Right renal pelvis (tissue), 4 donors: ENCODE data around the gene LAMA1. TPM values are rescaled to one million over a fixed set of nuclear protein-coding genes. Genes with fewer than 3 reads are reported as not detected.
A peak's percentile ranks its signal among the peaks of the same experiment; 100 is the strongest.
"Not testable (repeated sequence)": the region's sequence is repeated elsewhere in the genome, so short reads cannot be mapped to it uniquely, and the experiment has no call there.

Source experiments
- DNase-seq, 4 donors: peaks; one replicate each; pipeline ENCODE4 v3.0.0-alpha.2; 2013; ENCODE audit warnings: low read depth in 4 of 4, low spot score in 3 of 4, missing footprints in 1 of 4
- polyA plus RNA-seq, 4 donors: library from polyadenylated mRNA; unstranded; fragments of 120-200 nt; gene quantifications; one replicate each; pipeline ENCODE4 v1.2.1, GENCODE V29; 2013; ENCODE audit not compliant: insufficient read length in 4 of 4

LAMA1 gene, protein sequence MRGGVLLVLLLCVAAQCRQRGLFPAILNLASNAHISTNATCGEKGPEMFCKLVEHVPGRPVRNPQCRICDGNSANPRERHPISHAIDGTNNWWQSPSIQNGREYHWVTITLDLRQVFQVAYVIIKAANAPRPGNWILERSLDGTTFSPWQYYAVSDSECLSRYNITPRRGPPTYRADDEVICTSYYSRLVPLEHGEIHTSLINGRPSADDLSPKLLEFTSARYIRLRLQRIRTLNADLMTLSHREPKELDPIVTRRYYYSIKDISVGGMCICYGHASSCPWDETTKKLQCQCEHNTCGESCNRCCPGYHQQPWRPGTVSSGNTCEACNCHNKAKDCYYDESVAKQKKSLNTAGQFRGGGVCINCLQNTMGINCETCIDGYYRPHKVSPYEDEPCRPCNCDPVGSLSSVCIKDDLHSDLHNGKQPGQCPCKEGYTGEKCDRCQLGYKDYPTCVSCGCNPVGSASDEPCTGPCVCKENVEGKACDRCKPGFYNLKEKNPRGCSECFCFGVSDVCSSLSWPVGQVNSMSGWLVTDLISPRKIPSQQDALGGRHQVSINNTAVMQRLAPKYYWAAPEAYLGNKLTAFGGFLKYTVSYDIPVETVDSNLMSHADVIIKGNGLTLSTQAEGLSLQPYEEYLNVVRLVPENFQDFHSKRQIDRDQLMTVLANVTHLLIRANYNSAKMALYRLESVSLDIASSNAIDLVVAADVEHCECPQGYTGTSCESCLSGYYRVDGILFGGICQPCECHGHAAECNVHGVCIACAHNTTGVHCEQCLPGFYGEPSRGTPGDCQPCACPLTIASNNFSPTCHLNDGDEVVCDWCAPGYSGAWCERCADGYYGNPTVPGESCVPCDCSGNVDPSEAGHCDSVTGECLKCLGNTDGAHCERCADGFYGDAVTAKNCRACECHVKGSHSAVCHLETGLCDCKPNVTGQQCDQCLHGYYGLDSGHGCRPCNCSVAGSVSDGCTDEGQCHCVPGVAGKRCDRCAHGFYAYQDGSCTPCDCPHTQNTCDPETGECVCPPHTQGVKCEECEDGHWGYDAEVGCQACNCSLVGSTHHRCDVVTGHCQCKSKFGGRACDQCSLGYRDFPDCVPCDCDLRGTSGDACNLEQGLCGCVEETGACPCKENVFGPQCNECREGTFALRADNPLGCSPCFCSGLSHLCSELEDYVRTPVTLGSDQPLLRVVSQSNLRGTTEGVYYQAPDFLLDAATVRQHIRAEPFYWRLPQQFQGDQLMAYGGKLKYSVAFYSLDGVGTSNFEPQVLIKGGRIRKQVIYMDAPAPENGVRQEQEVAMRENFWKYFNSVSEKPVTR (N-terminal part only)
- polyA plus RNA-seq, result 10 to 100 TPM; 62.5 to 80.1 (median 74.3) TPM

DNA sequence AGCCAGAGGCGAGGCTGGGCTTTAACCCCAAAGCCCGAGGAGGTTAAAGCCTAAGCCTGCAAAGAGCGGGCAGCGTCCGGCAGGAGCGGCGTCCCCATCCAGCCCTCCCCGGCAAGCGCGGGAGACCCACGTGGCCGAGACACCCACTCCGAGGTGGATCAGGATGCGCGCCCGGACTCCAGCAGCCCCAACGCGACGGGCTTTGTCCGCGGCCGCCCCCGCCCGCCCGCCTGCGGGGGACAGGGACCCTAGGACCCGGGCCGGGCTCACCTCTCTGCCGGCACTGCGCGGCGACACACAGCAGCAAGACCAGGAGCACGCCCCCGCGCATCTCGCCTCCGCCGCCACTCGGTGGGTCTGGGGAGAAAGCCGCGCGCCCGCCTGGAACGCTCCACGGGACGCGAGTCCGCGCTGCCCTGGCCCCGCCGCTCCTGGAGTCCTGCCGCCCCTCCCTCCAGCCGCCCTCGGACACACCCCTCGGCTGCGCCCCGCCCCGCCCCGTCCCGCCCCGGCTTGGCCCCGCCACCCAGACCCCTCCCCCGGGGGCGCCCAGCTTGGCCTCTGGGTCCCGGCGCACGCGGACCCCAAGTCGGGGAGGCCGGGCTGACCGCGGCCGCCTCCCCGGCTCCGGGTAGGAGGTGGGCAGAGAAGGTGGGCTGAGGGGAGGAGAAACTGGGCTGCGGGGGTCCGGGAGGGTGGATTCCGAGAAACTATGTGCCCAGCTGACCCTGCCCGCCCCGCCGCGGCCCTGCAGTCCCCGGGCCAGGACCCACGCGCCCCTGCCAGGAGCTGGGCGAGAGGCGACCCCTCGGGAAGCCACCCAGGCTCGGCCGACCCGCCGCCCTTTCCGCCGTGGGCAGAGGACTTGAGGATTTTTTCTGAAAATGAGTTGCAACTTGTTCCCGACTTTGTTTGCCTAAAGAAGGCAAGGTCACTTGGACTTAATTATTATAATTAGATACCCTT, at the start of gene LAMA1:
TSS of gene LAMA1 (minus strand) at position 408 of the 966 bp plus-strand sequence. CDS start at position 331, 77 bp downstream.
- DNase-seq, result peak in 1 of 4 donors; percentile 25

GRCh38 chr18:7165846-7166393, 48.3 kb upstream of the LAMA1 start:
- DNase-seq, result no peak

- peak in 1 of 4 donors; percentile 8 for DNase-seq
These were observed 46.9 kb upstream of the LAMA1 start for GRCh38 chr18:7164323-7165004.

DNA sequence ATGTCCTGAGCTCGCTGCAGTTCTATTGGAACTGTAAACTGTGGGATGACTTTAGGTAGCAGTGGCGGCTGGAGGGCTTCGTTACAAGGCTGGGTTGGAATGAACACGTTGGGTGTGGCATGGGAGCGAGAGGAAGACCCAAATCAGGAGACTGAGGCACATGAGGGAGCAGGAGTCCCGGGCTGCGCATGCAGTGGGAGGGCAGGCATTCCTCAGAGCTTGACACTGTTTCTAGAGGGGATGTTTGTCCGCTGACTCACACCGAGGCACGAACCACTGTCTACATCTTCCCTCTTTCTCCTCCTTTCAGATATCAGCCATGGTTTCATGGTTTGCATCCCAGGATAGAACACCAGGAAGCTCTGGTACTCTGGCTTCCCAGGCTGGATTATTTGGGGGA, 40.6 kb upstream of the LAMA1 start:
- no peak for DNase-seq

DNA sequence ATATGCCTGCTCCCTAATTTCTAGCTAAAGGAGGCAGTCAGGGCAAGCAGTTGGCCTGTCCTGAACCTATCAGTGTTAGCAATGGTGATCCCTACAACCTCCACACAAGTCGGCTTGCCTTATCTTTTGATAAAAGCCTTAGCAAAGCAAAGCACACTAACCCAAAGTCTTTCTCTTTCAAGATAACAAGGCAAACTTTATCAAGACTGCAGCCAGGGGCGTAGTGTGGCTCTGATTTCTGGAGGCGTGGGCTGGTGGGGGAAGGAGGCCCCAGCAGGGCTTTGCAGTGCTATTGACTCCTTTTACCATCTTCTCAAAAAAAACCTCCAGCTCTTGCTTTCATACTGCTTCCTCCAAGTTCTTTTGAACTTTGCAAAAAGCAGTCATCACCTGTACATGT, 40.2 kb upstream of the LAMA1 start:
- no peak for DNase-seq

DNA sequence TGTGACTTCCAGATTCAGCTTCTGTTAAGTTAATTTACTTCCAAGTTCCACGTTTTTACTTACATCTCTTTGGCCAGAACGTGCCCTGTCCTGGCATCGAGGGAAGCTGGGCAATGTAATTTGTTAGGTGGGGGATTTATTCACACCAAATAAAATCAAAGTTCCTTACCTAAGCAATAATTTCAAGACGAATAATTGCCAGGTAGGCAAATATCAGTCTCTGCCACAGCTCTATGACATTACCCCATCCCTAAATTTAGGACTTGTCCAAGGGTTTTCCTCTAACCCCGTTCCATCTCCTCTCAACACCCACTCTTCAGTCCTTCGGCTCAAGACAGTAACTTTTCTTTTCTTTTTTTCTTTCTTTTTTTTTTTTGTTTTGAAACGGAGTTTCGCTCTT, 38.3 kb upstream of the LAMA1 start:
- DNase-seq, result no peak

DNA sequence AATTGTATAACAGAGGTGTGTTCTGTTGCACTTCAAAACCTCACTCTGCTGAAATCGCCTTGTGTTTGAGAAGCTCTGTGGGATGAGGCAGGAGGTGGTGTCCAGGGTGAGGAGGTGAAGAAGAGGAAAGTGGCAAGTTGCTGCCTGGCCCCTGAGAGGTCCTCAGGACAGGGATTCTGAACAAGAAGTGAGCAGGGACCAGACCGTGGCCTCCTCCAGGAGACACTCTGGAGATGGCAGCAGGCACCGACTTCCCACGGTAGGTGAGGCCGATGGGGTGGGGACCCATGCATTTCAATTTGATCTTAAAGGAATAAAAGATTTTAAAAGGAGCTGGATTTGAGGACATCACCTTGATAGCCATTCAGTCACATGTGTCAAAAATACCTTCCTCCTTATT, 37.5 kb upstream of the LAMA1 start:
- DNase-seq, result no peak

DNA sequence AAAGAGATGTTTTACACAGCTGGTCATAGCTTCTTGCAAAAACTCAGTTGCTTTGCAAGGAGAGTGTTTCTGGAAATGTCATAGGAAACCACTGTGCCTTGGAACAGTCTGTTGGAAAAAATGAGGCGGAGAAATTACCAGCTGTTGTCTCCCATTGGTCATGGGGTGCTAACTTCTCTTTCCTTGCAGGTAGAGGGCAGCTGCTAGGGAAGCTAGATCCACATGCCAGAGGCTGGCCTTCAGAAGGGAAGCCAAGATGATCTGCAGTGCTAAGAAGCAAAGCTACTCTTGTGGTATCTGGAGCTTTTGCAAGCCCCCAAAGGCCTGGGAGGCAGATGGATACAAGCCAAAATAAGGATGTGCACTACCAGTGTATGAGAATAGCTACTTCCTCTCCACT, 34.8 kb upstream of the LAMA1 start:
- no peak for DNase-seq

DNA sequence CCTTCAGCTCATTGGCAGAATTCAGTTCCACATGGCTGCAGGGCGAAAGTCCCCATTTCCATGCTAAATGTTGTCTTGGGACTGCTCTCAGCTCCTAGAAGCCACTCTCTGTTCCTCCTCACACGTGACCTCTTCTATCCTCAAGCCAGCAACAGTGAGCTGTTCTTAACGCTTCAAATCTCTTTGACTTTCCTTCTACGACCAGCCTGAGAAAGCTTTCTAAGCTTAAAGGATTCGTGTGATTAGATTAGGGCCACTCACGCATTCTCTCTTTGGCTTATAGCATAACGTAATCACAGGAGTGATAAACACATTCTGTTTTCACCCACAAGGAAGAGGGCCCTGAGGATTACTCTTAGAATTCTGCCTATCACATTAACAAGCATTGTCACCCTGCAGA, 29.8 kb upstream of the LAMA1 start:
- no peak for DNase-seq

DNA sequence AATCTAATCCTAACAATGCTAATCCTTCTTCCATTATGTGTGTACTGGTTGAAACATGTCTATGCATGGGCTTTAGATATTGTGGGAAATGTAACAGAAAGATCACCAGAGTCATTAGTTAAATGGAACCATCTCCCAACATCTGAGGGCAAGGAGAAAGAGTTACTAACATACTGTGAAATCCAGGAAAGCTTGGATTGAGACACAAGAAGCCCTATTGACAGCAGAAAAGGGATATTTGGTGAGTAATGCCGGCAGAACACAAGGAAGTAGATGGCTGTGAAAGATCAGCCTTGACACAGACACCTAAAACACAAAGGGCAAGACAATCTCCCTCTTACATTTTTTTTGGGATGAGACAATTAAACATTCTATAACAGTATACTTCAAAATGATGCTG, 28.5 kb upstream of the LAMA1 start:
- DNase-seq, result no peak

GRCh38 chr18:7144921-7145320, 27.3 kb upstream of the LAMA1 start:
- not testable (repeated sequence) for DNase-seq

GRCh38 chr18:7141287-7141686, 23.7 kb upstream of the LAMA1 start:
- no peak for DNase-seq

DNA sequence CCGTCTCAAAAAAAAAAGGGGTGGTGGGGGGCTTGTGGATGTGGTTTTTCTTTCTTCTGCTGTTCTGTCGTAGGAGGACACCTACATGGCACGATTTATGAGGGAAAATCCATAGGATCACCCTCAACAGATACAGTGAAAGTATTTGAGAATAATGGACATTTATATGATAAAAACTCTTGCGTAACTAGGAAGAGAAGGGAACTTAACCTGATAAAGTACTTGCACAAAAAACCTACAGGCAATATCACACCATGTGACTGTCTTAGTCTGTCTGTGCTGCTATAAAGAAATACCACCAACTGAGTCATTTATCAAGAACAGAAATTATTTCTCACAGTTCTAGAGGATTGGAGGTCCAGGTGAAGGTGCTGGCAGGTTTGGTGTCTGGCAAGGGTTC, 21.8 kb upstream of the LAMA1 start:
- no peak for DNase-seq

DNA sequence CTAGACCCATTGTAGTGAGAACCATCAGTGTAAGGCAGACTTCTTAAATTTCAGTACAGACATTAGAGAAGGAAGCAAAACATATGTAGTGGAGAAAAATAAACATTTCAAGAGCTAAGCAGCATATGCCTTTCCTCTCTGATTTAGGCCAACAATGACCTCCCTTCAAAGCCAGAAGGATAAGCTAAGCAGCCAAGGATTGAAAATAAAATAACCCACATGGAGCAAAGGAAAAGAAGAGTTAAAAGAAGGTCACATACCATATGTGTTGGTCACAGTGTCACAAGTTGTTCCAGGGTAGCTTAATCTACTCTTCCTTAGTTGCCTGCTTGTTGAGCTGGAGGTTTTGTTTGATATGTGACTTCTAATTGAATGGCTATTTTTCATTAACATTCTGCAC, 15.6 kb upstream of the LAMA1 start:
- DNase-seq, result no peak

DNA sequence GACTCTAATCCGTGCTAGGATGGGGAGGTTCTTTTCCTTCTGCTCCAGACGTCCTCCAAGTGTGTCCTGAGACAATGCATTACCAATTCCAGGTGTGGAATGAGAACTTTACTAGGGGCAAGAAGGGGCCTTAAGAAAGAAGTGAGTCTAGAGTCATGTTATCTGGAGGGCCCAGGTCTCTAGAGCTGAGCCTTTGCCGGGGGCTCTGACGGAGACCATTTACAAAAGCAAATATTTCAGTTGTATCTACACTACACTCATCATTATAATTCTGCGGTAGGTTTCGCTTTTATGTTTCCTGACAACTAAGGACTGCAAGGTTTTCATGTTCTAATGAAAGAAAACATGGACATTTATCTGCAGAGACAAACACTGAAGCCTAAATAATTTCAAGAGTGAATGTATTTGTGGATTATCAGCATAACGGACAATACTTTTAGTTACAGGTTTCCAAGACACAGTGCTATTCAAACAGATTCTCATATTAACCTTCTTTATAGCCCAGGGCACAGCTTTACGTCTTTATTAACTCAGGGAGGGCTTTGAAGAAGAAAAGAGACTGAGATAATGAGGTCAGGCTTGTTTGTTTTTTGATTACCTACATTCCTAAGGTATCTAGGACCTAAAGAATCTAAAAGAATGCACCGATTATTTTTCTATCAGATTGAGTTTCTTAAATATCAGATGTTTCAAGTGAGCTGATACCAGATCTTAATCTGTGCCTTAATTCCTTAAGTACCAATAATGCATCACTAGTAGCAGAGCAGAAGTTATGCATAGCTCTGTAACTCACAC, 15.0 kb upstream of the LAMA1 start:
- DNase-seq, result no peak

DNA sequence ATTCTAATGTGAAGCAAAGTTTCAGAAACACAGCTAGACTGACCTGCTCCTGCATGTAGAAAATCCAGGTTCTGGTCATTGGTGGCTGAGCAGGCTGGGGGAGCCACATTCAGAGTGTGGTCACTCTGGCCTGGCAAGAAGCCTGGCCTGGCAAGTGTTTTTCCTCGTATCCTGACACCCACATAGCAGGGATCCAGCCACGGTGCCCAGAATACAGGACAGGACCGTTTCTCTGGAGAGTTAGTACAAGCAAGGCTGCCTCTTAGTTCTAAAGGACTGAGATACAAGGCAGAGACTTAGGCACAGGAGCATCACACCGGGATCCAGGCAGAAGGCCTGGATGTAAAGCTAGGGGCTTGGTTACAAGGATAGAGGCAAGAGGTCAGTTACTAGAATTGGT, 4.8 kb upstream of the LAMA1 start:
- DNase-seq, result no peak

DNA sequence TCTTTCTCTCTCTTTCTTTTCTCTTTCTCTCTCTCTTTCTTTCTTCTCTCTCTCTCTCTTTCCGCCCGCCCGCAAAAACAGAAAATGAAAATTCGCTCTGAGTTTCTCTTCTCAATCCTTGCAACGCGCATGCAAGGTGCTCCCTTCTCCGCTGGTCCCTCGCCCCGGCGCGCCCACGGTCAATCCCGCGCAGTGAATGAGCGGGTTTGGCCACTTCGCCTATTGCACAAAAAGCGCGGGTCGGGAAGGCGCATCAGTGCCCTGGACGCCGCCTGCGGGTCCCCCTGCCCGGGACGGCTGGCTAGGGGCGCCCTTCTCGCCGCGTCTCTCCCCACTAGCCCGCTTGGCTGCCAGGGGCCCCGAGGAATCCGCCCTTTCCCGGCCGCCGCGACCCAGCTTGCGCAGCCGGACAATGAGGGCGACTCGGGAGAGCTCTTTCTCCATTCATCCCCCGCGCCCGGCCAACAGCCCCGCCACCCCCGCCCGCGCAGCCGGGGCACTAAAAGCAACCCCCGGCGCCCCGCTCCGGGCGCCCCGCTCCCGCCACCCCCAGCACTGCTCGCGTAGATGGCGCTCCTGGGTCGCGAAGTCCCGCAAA, 706 bp downstream of the LAMA1 start:
- no peak for DNase-seq
